ENCODE results near the gene ZNF787. TPM values are rescaled to one million over a fixed set of nuclear protein-coding genes. Genes with fewer than 3 reads are reported as not detected.

ZNF787 gene
- total RNA-seq, 2 experiments from 2014 or later = 30.6 to 31.7 TPM

DNA sequence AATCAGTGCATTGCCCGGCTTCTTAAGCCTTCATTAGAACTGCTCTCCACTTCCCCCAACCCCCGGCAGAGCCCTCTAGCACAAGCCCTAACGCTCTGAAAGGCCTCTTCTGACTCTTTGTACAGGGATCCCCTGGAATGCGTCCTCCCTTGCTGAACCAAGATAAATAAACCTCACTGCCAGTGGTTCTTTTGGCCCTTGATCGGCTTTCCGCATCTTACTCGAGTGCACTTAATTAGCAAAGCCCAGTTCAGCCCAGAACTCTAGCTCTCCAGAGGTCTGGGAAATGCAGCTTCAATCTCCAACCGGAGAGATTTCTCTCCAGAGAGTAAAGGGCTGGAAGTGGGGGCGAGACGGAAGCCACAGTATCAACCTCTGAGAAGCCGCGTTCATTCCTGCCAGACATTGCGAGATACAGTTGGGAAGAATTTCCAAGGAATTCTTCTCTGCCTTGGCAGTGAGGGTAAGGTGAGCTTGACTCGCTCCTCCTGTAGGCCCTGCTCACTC is 11.3 kb upstream of the ZNF787 start:
- H3K9me2 ChIP-seq (ENCODE audit: insufficient read depth, low read length) = no peaks in the 10 kb centered on the region
- no peaks in the 10 kb centered on the region for H3K36me3 ChIP-seq (ENCODE audit: insufficient read depth, low read length)
- POLR2A ChIA-PET = no interaction called here
- H3K4me3 ChIP-seq (ENCODE audit: low read depth, low read length, poor library complexity, severe bottlenecking) = no peak overlapping the region
- H4K20me1 ChIP-seq (ENCODE audit: insufficient read depth, low read length) = no peaks in the 10 kb centered on the region
- H3K9me3 ChIP-seq (ENCODE audit: low read length) = no peaks in the 10 kb centered on the region
- no peaks in the 10 kb centered on the region for H3K79me2 ChIP-seq (ENCODE audit: insufficient read depth, low read depth, low read length)
- no TSS peak for BruUV-seq (replicated peaks)
- CTCF ChIA-PET (ENCODE audit: unreplicated experiment) = no interaction called here
- no peak for DNase-seq (ENCODE audit: low spot score)
- H3K4me2 ChIP-seq (ENCODE audit: low read length) = no peak overlapping the region
- H2AFZ ChIP-seq (ENCODE audit: low read length) = no peak overlapping the region
- intact Hi-C loops (cut with micrococcal nuclease; ENCODE audit: unreplicated experiment) = no loop called here
- TF ChIP-seq EZH2phosphoT487 (IDR thresholded peaks at IDR 0.05; ENCODE audit: borderline replicate concordance, low read depth, low read length) = no peak
- TF ChIP-seq, protein P1, sequence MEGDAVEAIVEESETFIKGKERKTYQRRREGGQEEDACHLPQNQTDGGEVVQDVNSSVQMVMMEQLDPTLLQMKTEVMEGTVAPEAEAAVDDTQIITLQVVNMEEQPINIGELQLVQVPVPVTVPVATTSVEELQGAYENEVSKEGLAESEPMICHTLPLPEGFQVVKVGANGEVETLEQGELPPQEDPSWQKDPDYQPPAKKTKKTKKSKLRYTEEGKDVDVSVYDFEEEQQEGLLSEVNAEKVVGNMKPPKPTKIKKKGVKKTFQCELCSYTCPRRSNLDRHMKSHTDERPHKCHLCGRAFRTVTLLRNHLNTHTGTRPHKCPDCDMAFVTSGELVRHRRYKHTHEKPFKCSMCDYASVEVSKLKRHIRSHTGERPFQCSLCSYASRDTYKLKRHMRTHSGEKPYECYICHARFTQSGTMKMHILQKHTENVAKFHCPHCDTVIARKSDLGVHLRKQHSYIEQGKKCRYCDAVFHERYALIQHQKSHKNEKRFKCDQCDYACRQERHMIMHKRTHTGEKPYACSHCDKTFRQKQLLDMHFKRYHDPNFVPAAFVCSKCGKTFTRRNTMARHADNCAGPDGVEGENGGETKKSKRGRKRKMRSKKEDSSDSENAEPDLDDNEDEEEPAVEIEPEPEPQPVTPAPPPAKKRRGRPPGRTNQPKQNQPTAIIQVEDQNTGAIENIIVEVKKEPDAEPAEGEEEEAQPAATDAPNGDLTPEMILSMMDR (conservative IDR thresholded peaks at IDR 0.05; ENCODE audit: low read length) = no peak
- H3K27ac ChIP-seq (ENCODE audit: low read depth, low read length, poor library complexity, severe bottlenecking) = no peak overlapping the region
- H3K4me1 ChIP-seq (ENCODE audit: insufficient read depth, low read length, poor library complexity, severe bottlenecking) = no peaks in the 10 kb centered on the region

DNA sequence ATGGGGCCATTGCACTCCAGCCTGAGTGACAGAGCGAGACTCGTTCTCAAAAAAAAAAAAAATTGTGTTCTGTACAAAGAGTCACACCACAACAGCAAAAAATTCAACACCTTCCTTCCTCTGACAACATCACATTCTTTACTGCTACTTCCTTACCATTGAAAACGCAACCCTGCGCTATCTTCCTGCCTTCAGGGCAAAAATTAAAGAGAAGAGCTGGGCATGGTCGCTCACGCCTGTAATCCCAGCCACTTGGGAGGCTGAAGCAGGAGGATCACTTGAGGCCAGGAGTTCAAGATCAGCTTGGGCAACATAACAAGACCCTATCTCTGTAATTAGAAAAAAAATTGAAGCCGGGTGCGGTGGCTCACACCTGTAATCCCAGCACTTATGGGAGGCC is 10.6 kb upstream of the ZNF787 start:
- Histone ChIP-seq H2AFZ (ENCODE audit: low read length) (no peak overlapping the region), H3K9me3 (ENCODE audit: low read length) (no peaks in the 10 kb centered on the region), H4K20me1 (ENCODE audit: insufficient read depth, low read length) (no peaks in the 10 kb centered on the region), H3K4me1 (ENCODE audit: insufficient read depth, low read length, poor library complexity, severe bottlenecking) (no peaks in the 10 kb centered on the region), H3K36me3 (ENCODE audit: insufficient read depth, low read length) (no peaks in the 10 kb centered on the region), H3K4me3 (ENCODE audit: low read depth, low read length, poor library complexity, severe bottlenecking) (no peak overlapping the region), H3K27ac (ENCODE audit: low read depth, low read length, poor library complexity, severe bottlenecking) (no peak overlapping the region), H3K9me2 (ENCODE audit: insufficient read depth, low read length) (no peaks in the 10 kb centered on the region), H3K79me2 (ENCODE audit: insufficient read depth, low read depth, low read length) (no peaks in the 10 kb centered on the region), H3K4me2 (ENCODE audit: low read length) (no peak overlapping the region)
- TF ChIP-seq, protein P1 (conservative IDR thresholded peaks at IDR 0.05; ENCODE audit: low read length) = no peak
- no peak for TF ChIP-seq EZH2phosphoT487 (IDR thresholded peaks at IDR 0.05; ENCODE audit: borderline replicate concordance, low read depth, low read length)
- ChIA-PET POLR2A (no interaction called here), CTCF (ENCODE audit: unreplicated experiment) (no interaction called here)
- intact Hi-C loops (cut with micrococcal nuclease; ENCODE audit: unreplicated experiment) = no loop called here
- DNase-seq (ENCODE audit: low spot score) = no peak
- BruUV-seq (replicated peaks) = no TSS peak

DNA sequence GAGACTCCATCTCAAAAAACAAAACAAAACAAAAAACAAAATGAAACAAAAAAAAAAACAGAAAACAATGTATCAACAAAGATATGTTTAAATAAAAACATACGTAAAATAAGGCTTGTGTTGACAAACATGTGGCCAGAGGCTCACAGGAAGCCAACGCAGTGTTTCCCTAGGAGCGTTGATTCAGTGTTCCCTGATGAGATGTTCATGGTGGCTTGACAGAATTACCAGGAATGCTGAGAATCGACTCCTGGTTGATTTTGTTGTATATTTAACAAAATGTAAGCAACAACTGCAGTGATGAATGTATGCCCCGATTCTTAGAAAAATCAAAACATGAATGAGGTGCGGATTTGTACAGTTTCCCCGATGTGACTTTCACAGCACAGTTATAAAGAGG is 8.9 kb upstream of the ZNF787 start:
- Histone ChIP-seq H3K4me1 (ENCODE audit: insufficient read depth, low read length, poor library complexity, severe bottlenecking) (no peaks in the 10 kb centered on the region), H3K27ac (ENCODE audit: low read depth, low read length, poor library complexity, severe bottlenecking) (no peak overlapping the region), H4K20me1 (ENCODE audit: insufficient read depth, low read length) (no peaks in the 10 kb centered on the region), H2AFZ (ENCODE audit: low read length) (no peak overlapping the region), H3K36me3 (ENCODE audit: insufficient read depth, low read length) (no peaks in the 10 kb centered on the region), H3K4me2 (ENCODE audit: low read length) (no peak overlapping the region), H3K4me3 (ENCODE audit: low read depth, low read length, poor library complexity, severe bottlenecking) (no peak overlapping the region), H3K9me3 (ENCODE audit: low read length) (no peaks in the 10 kb centered on the region), H3K79me2 (ENCODE audit: insufficient read depth, low read depth, low read length) (no peaks in the 10 kb centered on the region), H3K9me2 (ENCODE audit: insufficient read depth, low read length) (no peaks in the 10 kb centered on the region)
- BruUV-seq (replicated peaks) = no TSS peak
- intact Hi-C loops (cut with micrococcal nuclease; ENCODE audit: unreplicated experiment) = no loop called here
- DNase-seq (ENCODE audit: low spot score) = no peak
- no peak for TF ChIP-seq EZH2phosphoT487 (IDR thresholded peaks at IDR 0.05; ENCODE audit: borderline replicate concordance, low read depth, low read length)
- TF ChIP-seq, protein P1 (conservative IDR thresholded peaks at IDR 0.05; ENCODE audit: low read length) = no peak
- ChIA-PET POLR2A (no interaction called here), CTCF (ENCODE audit: unreplicated experiment) (no interaction called here)
